Measurements from ENCODE around the gene SKIDA1. TPM values are rescaled to one million over a fixed set of nuclear protein-coding genes. Genes with fewer than 3 reads are reported as not detected.

Gene SKIDA1
- total RNA-seq, 4 donors from 2014 or later = 0.39 to 5.2 (median 2.3) TPM

- no peaks in the 10 kb centered on the region for H3K27me3 ChIP-seq
- DNase-seq (ENCODE audit: low spot score in 2 of 2) = no peak
- H3K36me3 ChIP-seq = no peaks in the 10 kb centered on the region
- no peaks in the 10 kb centered on the region for H3K9me3 ChIP-seq
- H3K27ac ChIP-seq = peak overlapping the region; percentile 24 to 90 (median 82)
- H3K4me1 ChIP-seq = peaks cover 0 to 21% (median 8%) of the 10 kb centered on the region in 4 donors
- 75 to 85% methylated on average over 2 of the region's 2 CpGs for WGBS, 2 donors
- no peak overlapping the region for H3K4me3 ChIP-seq
- TF ChIP-seq EP300 (IDR thresholded peaks at IDR 0.05) (no peak), POLR2A (IDR thresholded peaks at IDR 0.05) (no peak)
- TF ChIP-seq, protein P1, sequence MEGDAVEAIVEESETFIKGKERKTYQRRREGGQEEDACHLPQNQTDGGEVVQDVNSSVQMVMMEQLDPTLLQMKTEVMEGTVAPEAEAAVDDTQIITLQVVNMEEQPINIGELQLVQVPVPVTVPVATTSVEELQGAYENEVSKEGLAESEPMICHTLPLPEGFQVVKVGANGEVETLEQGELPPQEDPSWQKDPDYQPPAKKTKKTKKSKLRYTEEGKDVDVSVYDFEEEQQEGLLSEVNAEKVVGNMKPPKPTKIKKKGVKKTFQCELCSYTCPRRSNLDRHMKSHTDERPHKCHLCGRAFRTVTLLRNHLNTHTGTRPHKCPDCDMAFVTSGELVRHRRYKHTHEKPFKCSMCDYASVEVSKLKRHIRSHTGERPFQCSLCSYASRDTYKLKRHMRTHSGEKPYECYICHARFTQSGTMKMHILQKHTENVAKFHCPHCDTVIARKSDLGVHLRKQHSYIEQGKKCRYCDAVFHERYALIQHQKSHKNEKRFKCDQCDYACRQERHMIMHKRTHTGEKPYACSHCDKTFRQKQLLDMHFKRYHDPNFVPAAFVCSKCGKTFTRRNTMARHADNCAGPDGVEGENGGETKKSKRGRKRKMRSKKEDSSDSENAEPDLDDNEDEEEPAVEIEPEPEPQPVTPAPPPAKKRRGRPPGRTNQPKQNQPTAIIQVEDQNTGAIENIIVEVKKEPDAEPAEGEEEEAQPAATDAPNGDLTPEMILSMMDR (IDR thresholded peaks at IDR 0.05) = no peak
These were observed 23.6 kb downstream of the SKIDA1 start for GRCh38 chr10:21501731-21502347.

DNA sequence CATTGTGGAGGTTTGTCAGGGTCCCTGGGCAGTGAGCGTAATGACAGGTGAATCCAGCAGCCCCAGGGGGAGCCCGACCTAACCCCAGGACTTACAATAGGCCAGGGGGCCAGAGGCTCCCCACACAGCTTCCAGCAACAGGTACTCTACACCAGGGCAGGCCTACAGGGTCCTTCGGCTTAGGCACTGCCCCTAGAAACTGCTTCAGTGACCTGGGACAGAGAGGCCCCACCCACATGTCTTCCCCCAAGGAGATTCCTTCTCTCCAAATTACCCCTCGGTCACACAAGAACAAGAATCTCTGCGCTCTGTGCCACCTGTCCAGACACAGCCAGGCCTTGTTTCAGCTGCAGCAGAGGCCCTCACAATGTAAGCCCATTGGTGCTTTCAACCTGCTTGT lies 24.4 kb downstream of the SKIDA1 start:
- no peak for DNase-seq (ENCODE audit: low spot score in 2 of 2)
- Histone ChIP-seq H3K36me3 (no peaks in the 10 kb centered on the region), H3K9me3 (no peaks in the 10 kb centered on the region), H3K4me3 (peak overlapping the region in 2 of 4 donors; percentile 21 to 41), H3K4me1 (peaks cover 0 to 19% (median 7%) of the 10 kb centered on the region in 4 donors), H3K27ac (peak overlapping the region; percentile 76 to 90 (median 82)), H3K27me3 (no peaks in the 10 kb centered on the region)
- TF ChIP-seq EP300 (IDR thresholded peaks at IDR 0.05) = no peak
- TF ChIP-seq, protein P1 (IDR thresholded peaks at IDR 0.05) = no peak
- 75 to 83% methylated on average over 5 of the region's 5 CpGs for WGBS, 2 donors

- 40 to 41% methylated on average over 14 of the region's 14 CpGs for WGBS, 2 donors
- H3K4me3 ChIP-seq = peak overlapping the region; percentile 21 to 45 (median 36)
- H3K36me3 ChIP-seq = no peaks in the 10 kb centered on the region
- H3K27ac ChIP-seq = peak overlapping the region; percentile 76 to 90 (median 82)
- H3K9me3 ChIP-seq = no peaks in the 10 kb centered on the region
- DNase-seq (ENCODE audit: low spot score in 2 of 2) = no peak
- TF ChIP-seq EP300 (IDR thresholded peaks at IDR 0.05) = no peak
- TF ChIP-seq POLR2A (IDR thresholded peaks at IDR 0.05) = no peak
- TF ChIP-seq, protein P1 (IDR thresholded peaks at IDR 0.05) = no peak
- peaks cover 0 to 19% (median 7%) of the 10 kb centered on the region in 4 donors for H3K4me1 ChIP-seq
- no peaks in the 10 kb centered on the region for H3K27me3 ChIP-seq
These were observed 24.9 kb downstream of the SKIDA1 start for GRCh38 chr10:21500578-21500910.

- no peaks in the 10 kb centered on the region for H3K36me3 ChIP-seq
- H3K27me3 ChIP-seq = no peaks in the 10 kb centered on the region
- peaks cover 0 to 24% (median 8%) of the 10 kb centered on the region in 4 donors for H3K4me1 ChIP-seq
- no peak for DNase-seq (ENCODE audit: low spot score in 2 of 2)
- TF ChIP-seq EP300 (IDR thresholded peaks at IDR 0.05) = no peak
- TF ChIP-seq, protein P1 (IDR thresholded peaks at IDR 0.05) = no peak
- TF ChIP-seq POLR2A (IDR thresholded peaks at IDR 0.05) = no peak
- H3K9me3 ChIP-seq = no peaks in the 10 kb centered on the region
- 17 to 38% methylated on average over 49 to 57 of the region's 72 CpGs for WGBS, 2 donors
- peak overlapping the region; percentile 21 to 45 (median 36) for H3K4me3 ChIP-seq
- peak overlapping the region; percentile 76 to 90 (median 82) for H3K27ac ChIP-seq
These were observed 25.5 kb downstream of the SKIDA1 start for GRCh38 chr10:21499701-21500577.

GRCh38 chr10:21498986-21499385 lies 26.5 kb downstream of the SKIDA1 start:
- 68% methylated on average over 8 of the region's 8 CpGs for WGBS, 2 donors
- peak overlapping the region in 2 of 4 donors; percentile 41 to 45 for H3K4me3 ChIP-seq
- H3K27me3 ChIP-seq = no peaks in the 10 kb centered on the region
- no peaks in the 10 kb centered on the region for H3K36me3 ChIP-seq
- H3K4me1 ChIP-seq = peaks cover 0 to 34% (median 9%) of the 10 kb centered on the region in 4 donors
- DNase-seq (ENCODE audit: low spot score in 2 of 2) = no peak
- peak overlapping the region; percentile 76 to 90 (median 82) for H3K27ac ChIP-seq
- no peak for TF ChIP-seq POLR2A (IDR thresholded peaks at IDR 0.05)
- TF ChIP-seq EP300 (IDR thresholded peaks at IDR 0.05) = no peak
- TF ChIP-seq, protein P1 (IDR thresholded peaks at IDR 0.05) = no peak
- no peaks in the 10 kb centered on the region for H3K9me3 ChIP-seq

Measured in tibial nerve (tissue), 4 donors.